Ovary (tissue), 3 donors: ENCODE data around the gene NLRC5.

Source experiments
- EP300 ChIP-seq: sonication (generic); formaldehyde crosslinking; IDR thresholded peaks from one replicate; pipeline ENCODE4 v1.6.1; 2017; ENCODE audit warnings: antibody characterized with exemption
- POLR2A ChIP-seq: fragments of 450-650 bp; IDR thresholded peaks from one replicate; pipeline ENCODE4 v1.6.1; 2017; ENCODE audit warnings: antibody characterized with exemption, mild to moderate bottlenecking, moderate library complexity
- TF ChIP-seq, protein P1 (sequence below), 3 donors: fragments of 450-650 bp in 2 of 3; fragments of 200-600 bp in 1 of 3; IDR thresholded peaks; one replicate each; pipeline versions ENCODE4 v1.5.1 to v1.8.0; 2016 to 2022; ENCODE audit warnings: antibody characterized with exemption in 3 of 3, mild to moderate bottlenecking in 1 of 3
- donor health status: DM: no; HTN: no; CAD: no.

DNA sequence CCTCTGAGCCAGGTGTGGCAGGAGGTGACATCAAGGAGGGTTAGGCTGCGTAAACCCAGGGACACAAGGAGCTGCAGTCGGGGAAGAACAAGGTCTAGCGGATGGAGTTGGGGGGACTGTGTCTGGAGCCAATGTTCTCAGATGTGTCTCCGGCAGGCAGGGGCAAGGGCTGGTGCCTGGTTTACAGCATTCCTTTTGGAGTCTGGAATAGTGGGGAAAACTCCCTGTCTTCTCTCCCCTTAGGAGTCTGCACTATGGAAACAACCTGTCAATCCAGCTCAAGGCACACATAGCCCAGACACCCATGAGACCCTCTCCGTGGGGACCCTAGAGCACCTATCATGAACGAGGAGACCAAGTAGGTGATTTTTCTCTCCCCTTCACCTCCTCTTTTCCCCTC is 27.5 kb downstream of the NLRC5 start:
- TF ChIP-seq, protein P1, sequence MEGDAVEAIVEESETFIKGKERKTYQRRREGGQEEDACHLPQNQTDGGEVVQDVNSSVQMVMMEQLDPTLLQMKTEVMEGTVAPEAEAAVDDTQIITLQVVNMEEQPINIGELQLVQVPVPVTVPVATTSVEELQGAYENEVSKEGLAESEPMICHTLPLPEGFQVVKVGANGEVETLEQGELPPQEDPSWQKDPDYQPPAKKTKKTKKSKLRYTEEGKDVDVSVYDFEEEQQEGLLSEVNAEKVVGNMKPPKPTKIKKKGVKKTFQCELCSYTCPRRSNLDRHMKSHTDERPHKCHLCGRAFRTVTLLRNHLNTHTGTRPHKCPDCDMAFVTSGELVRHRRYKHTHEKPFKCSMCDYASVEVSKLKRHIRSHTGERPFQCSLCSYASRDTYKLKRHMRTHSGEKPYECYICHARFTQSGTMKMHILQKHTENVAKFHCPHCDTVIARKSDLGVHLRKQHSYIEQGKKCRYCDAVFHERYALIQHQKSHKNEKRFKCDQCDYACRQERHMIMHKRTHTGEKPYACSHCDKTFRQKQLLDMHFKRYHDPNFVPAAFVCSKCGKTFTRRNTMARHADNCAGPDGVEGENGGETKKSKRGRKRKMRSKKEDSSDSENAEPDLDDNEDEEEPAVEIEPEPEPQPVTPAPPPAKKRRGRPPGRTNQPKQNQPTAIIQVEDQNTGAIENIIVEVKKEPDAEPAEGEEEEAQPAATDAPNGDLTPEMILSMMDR (IDR thresholded peaks at IDR 0.05), result no peak
- TF ChIP-seq POLR2A (no peak), EP300 (no peak)
